K562 (cell line): ENCODE measurements around the gene TOMM40L. TPM values are rescaled to one million over a fixed set of nuclear protein-coding genes. Genes with fewer than 3 reads are reported as not detected.

Source experiments
- CGGBP1 ChIP-seq: fragments of 250-450 bp; sonication (Bioruptor Pico); IDR thresholded peaks from 2 replicates; pipeline ENCODE4 v1.9.0; 2021; ENCODE audit warnings: mild to moderate bottlenecking
- ESRRA ChIP-seq: fragments of 450-650 bp; IDR thresholded peaks from 2 replicates; pipeline ENCODE4 v1.6.1; 2014; ENCODE audit warnings: low read depth, mild to moderate bottlenecking, moderate library complexity, borderline replicate concordance
- HNRNPK ChIP-seq: fragments of 200-400 bp; formaldehyde crosslinking; IDR thresholded peaks from one replicate; pipeline ENCODE4 v1.6.1; 2018; ENCODE audit warnings: mild to moderate bottlenecking, low read depth, low read length; ENCODE audit not compliant: poor library complexity, severe bottlenecking
- ILF3 ChIP-seq: fragments of 450-650 bp; IDR thresholded peaks from 2 replicates; pipeline ENCODE4 v1.6.1; 2018; ENCODE audit warnings: antibody characterized with exemption, mild to moderate bottlenecking, moderate library complexity, borderline replicate concordance
- MNT ChIP-seq, 2 experiments: fragments of 450-650 bp; conservative IDR thresholded peaks; 2 replicates each; pipeline ENCODE4 v1.6.1; 2017; ENCODE audit warnings: mild to moderate bottlenecking in 2 of 2, moderate library complexity in 2 of 2
- PCBP1 ChIP-seq: fragments of 200-400 bp; formaldehyde crosslinking; IDR thresholded peaks from 2 replicates; pipeline ENCODE4 v1.6.1; 2018; ENCODE audit warnings: mild to moderate bottlenecking, low read depth, low read length; ENCODE audit not compliant: poor library complexity, severe bottlenecking
- SRF ChIP-seq, 2 experiments: fragments of 250-450, 450-650 bp in 1 of 2; sonication (Bioruptor Pico) in 1 of 2; sonication (generic) in 1 of 2; formaldehyde crosslinking; IDR thresholded peaks; 2 replicates each; pipeline versions ENCODE4 v1.5.0 to v1.5.1; 2020 to 2022; ENCODE audit warnings: mild to moderate bottlenecking in 1 of 2, missing genetic modification reagents in 1 of 2
- ZNF586 ChIP-seq: fragments of 450-650 bp; formaldehyde crosslinking; conservative IDR thresholded peaks from 2 replicates; pipeline ENCODE4 v1.4.0; 2020; ENCODE audit warnings: mild to moderate bottlenecking, moderate library complexity
- polyA plus RNA-seq, 8 experiments: library from polyadenylated mRNA; depleted of rRNA in 4 of 8; stranded (reverse) in 5 of 8; unstranded in 3 of 8; fragments of >200 nt; fragmentation: Nextera tagmentation in 2 of 8; fragmentation: Illumina TruSeq in 1 of 8; extraction: Ambion mirVana in 2 of 8; extraction: Trizol in 1 of 8; gene quantifications; 2 replicates each; pipeline versions ENCODE4 v1.2.1 to v1.2.3, GENCODE V29; 2011 to 2014; ENCODE audit warnings: inconsistent platforms in 1 of 8, missing spikeins in 1 of 8
- total RNA-seq, 7 experiments: library from RNA; depleted of rRNA in 6 of 7; stranded (reverse); fragments of >200 nt in 6 of 7; fragmentation: Illumina TruSeq in 2 of 7; extraction: Trizol in 2 of 7; gene quantifications; 2 replicates each; pipeline versions ENCODE4 v1.2.1 to v1.2.3, GENCODE V29; 2011 to 2021; ENCODE audit warnings: low replicate concordance in 1 of 7
- TF ChIP-seq, protein P1 (sequence below): fragments of 450-650 bp; IDR thresholded peaks from 2 replicates; pipeline ENCODE4 v1.6.1; 2016; ENCODE audit warnings: mild to moderate bottlenecking, moderate library complexity
- TF ChIP-seq, protein P2 (sequence below): fragments of 250-450 bp; sonication (Bioruptor Pico); IDR thresholded peaks from 2 replicates; pipeline ENCODE4 v1.6.1; 2021; ENCODE audit warnings: mild to moderate bottlenecking
- TF ChIP-seq, protein P3 (sequence below): IDR thresholded peaks from 3 replicates; pipeline ENCODE4 v1.6.1; 2011; ENCODE audit warnings: borderline replicate concordance, mild to moderate bottlenecking; ENCODE audit not compliant: insufficient read length, insufficient read depth

The TOMM40L gene
- total and polyA plus RNA-seq, 9 of the 15 experiments (the other 6 are each of a cell fraction or from before 2014, with no cell fraction given), result 9.6 to 33.6 (median 25.2) TPM

DNA sequence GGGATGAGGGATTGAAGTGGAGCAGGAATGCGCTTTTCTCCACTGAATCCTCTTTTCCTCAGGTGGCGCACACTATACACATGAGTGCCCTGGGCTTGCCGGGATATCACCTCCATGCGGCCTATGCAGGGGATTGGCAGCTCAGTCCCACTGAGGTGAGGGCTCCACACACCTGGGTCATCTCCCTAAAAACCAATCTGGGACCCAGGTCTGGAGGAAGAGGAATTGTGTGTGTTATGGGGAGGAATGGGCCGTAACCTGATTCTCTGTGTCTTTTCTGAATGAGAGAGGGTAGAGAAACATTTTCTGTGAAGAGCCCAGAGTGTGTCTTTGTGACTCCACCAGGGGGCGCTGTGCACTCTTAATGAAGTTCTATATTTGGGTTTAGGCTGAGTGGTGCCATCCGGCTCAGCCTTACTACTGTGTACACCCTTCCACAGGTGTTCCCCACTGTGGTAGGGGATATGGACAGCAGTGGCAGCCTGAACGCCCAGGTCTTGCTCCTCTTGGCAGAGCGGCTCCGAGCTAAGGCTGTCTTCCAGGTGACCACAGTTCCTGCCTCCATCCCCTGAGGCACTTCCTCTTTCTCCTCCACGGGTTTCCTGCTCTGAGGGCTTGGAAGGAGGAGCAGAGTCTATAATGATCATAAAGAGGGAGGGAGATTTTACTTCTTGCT lies 1.5 kb downstream of the TOMM40L start (continued):
- TF ChIP-seq ZNF586 (CRISPR knock-in tag), result no peak
- TF ChIP-seq HNRNPK, result no peak
- TF ChIP-seq SRF (CRISPR knock-in tag; IDR thresholded peaks at IDR 0.05), result peak in 1 of 2 experiments; percentile 65; a peak in 1 of 4 replicates
- no peak for TF ChIP-seq CGGBP1
- TF ChIP-seq ESRRA, result peak; percentile 38; the same call in 1 of the 2 replicates
- TF ChIP-seq, protein P1, sequence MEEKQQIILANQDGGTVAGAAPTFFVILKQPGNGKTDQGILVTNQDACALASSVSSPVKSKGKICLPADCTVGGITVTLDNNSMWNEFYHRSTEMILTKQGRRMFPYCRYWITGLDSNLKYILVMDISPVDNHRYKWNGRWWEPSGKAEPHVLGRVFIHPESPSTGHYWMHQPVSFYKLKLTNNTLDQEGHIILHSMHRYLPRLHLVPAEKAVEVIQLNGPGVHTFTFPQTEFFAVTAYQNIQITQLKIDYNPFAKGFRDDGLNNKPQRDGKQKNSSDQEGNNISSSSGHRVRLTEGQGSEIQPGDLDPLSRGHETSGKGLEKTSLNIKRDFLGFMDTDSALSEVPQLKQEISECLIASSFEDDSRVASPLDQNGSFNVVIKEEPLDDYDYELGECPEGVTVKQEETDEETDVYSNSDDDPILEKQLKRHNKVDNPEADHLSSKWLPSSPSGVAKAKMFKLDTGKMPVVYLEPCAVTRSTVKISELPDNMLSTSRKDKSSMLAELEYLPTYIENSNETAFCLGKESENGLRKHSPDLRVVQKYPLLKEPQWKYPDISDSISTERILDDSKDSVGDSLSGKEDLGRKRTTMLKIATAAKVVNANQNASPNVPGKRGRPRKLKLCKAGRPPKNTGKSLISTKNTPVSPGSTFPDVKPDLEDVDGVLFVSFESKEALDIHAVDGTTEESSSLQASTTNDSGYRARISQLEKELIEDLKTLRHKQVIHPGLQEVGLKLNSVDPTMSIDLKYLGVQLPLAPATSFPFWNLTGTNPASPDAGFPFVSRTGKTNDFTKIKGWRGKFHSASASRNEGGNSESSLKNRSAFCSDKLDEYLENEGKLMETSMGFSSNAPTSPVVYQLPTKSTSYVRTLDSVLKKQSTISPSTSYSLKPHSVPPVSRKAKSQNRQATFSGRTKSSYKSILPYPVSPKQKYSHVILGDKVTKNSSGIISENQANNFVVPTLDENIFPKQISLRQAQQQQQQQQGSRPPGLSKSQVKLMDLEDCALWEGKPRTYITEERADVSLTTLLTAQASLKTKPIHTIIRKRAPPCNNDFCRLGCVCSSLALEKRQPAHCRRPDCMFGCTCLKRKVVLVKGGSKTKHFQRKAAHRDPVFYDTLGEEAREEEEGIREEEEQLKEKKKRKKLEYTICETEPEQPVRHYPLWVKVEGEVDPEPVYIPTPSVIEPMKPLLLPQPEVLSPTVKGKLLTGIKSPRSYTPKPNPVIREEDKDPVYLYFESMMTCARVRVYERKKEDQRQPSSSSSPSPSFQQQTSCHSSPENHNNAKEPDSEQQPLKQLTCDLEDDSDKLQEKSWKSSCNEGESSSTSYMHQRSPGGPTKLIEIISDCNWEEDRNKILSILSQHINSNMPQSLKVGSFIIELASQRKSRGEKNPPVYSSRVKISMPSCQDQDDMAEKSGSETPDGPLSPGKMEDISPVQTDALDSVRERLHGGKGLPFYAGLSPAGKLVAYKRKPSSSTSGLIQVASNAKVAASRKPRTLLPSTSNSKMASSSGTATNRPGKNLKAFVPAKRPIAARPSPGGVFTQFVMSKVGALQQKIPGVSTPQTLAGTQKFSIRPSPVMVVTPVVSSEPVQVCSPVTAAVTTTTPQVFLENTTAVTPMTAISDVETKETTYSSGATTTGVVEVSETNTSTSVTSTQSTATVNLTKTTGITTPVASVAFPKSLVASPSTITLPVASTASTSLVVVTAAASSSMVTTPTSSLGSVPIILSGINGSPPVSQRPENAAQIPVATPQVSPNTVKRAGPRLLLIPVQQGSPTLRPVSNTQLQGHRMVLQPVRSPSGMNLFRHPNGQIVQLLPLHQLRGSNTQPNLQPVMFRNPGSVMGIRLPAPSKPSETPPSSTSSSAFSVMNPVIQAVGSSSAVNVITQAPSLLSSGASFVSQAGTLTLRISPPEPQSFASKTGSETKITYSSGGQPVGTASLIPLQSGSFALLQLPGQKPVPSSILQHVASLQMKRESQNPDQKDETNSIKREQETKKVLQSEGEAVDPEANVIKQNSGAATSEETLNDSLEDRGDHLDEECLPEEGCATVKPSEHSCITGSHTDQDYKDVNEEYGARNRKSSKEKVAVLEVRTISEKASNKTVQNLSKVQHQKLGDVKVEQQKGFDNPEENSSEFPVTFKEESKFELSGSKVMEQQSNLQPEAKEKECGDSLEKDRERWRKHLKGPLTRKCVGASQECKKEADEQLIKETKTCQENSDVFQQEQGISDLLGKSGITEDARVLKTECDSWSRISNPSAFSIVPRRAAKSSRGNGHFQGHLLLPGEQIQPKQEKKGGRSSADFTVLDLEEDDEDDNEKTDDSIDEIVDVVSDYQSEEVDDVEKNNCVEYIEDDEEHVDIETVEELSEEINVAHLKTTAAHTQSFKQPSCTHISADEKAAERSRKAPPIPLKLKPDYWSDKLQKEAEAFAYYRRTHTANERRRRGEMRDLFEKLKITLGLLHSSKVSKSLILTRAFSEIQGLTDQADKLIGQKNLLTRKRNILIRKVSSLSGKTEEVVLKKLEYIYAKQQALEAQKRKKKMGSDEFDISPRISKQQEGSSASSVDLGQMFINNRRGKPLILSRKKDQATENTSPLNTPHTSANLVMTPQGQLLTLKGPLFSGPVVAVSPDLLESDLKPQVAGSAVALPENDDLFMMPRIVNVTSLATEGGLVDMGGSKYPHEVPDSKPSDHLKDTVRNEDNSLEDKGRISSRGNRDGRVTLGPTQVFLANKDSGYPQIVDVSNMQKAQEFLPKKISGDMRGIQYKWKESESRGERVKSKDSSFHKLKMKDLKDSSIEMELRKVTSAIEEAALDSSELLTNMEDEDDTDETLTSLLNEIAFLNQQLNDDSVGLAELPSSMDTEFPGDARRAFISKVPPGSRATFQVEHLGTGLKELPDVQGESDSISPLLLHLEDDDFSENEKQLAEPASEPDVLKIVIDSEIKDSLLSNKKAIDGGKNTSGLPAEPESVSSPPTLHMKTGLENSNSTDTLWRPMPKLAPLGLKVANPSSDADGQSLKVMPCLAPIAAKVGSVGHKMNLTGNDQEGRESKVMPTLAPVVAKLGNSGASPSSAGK, result no peak
- TF ChIP-seq ILF3, result no peak
- TF ChIP-seq, protein P2, sequence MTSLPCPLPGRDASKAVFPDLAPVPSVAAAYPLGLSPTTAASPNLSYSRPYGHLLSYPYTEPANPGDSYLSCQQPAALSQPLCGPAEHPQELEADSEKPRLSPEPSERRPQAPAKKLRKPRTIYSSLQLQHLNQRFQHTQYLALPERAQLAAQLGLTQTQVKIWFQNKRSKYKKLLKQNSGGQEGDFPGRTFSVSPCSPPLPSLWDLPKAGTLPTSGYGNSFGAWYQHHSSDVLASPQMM (CRISPR knock-in tag), result no peak
- TF ChIP-seq, protein P3, sequence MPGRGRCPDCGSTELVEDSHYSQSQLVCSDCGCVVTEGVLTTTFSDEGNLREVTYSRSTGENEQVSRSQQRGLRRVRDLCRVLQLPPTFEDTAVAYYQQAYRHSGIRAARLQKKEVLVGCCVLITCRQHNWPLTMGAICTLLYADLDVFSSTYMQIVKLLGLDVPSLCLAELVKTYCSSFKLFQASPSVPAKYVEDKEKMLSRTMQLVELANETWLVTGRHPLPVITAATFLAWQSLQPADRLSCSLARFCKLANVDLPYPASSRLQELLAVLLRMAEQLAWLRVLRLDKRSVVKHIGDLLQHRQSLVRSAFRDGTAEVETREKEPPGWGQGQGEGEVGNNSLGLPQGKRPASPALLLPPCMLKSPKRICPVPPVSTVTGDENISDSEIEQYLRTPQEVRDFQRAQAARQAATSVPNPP, result no peak
- TF ChIP-seq PCBP1, result no peak
- peak in 1 of 2 experiments; percentile 35; a peak in 1 of 4 replicates for TF ChIP-seq MNT (conservative IDR thresholded peaks at IDR 0.05)
